Stimulated activated CD8-positive, alpha-beta memory T cell treated with anti-CD3 and anti-CD28 coated beads, Interleukin-4, amount 100 ng/mL, for 24 hours (primary cell): ENCODE results near the gene MOB2.
A peak's percentile ranks its signal among the peaks of the same experiment; 100 is the strongest.
"Not testable (repeated sequence)": the region's sequence is repeated elsewhere in the genome, so short reads cannot be mapped to it uniquely, and the experiment has no call there.

ENCODE experiments used
- DNase-seq: peaks from one replicate; pipeline ENCODE4 v3.0.0-alpha.2; 2020; ENCODE audit warnings: low read depth

Gene MOB2

DNA sequence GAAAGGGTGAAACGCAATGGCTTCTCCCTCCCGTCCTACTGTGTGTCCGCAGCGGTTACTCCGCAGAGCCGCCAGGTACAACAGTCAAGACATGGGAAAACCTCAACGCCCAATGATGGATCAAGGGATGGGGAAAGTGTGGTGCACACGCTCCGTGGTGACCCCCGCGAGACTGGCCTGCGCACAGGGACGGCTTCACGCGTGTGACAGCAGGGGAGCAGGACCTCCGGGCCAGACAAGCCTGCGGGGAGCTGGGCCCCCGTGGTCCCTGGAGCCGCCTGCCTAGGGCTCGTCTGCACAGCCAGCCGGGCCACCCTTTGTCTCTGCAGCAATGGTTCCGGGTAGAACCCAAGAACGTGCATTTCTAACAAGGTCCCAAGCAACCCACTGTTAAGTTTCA lies 31.7 kb upstream of the MOB2 start:
- DNase-seq, result no peak

DNA sequence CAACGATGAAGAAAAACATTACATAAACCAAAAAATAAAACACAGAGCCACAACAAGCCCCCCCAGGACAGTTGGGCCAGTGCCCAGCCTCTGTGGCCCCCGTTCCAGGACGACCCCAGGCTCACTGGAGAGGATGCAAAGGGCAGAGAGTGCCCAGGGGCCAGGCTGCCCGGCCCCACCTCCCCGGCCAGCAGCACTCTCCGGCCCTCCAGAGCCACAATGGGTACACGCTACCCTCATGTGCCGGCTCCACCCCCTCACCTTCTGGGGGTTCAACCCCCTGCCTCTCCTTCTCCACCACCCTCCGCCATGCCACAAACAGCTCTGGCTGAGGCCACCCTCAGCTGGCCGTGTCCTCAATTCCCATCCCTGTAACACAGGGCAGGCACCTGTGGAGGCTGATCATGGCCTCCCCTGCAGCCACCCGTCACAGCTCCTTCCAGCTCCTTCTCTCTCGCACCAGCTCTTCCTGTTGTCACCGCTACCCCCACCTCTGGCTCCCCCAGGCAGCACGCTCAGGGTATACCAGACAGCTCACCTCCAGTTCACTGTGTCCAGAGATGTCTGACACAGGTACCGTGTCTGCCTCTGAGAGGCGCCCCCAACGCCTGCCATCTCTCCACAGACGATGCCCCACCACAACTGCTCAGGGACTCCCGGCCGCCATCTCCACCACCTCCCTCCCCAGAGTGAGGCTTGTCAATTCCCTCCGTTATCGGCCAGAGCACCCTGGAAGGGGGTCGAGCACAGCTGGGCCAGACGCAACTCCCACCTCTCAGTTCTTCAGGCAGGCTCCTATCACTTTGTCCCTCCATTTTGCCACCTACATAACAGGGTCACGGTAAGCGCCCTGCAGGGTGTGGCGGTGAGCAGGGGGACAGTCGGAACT lies 30.8 kb upstream of the MOB2 start:
- no peak for DNase-seq

GRCh38 chr11:1516273-1517067 lies 29.9 kb upstream of the MOB2 start:
- no peak for DNase-seq

DNA sequence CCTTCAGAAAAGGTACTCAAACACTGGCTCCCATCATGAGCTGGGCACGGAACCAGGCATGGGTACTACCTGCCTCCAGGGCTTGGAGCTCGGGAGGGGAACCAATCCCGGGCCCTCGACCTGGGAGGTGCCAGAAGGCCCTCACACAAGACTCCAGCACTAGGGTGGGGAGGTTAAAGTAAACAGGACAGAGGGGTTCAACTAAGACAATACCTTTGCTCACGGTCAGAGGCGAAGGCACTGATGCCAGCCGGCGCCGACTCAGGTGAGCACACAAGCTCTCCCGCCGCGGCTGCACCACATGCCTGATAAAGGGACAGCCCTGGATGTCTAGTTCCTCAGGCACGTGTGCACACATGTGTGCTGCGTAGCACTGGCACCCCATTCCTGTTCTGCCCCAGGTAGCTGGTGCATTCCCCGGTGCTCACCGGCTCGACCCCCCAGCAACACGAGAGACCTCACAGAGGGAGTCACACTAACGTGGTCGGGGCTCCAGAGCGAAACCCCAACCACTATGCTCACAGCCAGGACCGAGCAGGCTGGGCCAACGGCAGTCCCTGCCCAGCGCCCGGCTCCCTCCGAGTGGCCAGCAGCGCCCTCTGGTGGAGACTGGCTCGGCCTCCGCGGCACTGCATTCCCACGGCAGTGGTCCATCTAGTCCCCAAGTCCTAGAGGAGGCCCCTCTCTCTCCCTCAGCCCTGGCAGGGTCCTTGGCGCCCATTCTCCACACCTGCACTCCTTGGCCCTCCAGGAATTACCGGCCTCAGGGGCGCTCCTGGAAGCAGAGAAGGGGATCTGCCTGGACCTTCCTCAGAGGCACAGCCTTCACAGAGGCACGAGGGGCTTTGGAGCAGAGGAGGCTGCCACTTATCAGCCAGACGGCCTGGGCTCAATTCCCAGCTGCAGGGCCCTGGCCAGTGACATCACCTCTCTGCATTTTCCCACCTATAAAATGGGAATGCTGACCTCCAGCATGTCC lies 28.8 kb upstream of the MOB2 start:
- DNase-seq, result peak; percentile 65

- DNase-seq, result no peak
Observed at GRCh38 chr11:1514336-1515061, 27.9 kb upstream of the MOB2 start.

GRCh38 chr11:1513326-1514296 lies 27.0 kb upstream of the MOB2 start:
- DNase-seq, result no peak

GRCh38 chr11:1512531-1513258 lies 26.1 kb upstream of the MOB2 start:
- not testable (repeated sequence) for DNase-seq

DNA sequence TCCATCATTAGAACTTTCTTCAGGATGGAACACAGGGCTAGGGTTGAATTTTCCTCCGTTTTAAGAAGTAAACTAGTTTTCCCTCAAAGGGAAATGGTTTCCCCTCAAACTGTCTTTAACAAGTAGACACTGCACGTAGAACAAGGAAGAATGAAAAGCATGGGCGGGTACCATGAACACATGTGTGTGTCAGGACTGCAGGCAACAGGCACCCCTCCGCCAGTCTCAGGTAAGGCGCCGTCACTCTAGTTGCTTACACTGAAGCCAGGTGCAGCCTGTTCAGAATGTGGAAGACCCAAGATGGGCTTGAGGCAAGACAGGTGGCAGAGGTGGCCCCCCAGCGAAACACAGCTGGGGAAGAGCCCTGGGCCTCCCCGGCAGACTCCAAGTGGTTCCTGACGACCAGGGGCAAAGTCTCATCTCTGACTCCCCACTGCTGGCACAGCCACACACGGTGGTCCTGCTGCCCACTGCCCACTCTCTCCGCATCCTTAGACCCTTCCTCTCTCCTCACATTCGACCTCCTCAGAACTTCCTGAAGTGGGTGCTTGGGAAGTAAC lies 25.4 kb upstream of the MOB2 start:
- no peak for DNase-seq

- no peak for DNase-seq
Observed at GRCh38 chr11:1510928-1511327, 24.3 kb upstream of the MOB2 start.

GRCh38 chr11:1510351-1510750 lies 23.8 kb upstream of the MOB2 start:
- not testable (repeated sequence) for DNase-seq

DNA sequence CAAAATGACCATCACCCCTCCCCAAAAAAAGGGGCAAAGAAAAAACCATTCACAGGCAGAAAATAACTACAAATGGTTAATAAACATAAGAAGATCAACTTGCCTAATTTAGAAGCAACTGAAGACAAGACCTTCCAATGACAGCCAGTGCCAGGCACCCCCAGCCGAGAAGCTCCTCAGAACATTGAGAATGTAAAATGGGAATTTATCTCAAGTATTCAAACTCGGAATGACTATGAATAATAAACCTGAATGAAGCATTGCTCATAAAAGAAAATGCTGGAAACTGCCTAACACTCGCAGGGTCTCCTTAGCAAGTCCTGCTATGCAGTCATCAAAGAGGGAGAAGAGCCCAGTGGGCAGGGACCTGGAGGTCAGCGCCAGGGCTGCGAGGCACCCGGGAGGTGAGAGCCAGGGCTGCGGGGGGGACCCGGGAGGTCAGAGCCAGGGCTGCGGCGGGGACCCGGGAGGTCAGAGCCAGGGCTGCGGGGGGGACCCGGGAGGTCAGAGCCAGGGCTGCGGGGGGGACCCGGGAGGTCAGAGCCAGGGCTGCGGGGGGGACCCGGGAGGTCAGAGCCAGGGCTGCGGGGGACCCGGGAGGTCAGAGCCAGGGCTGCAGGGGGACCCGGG lies 23.2 kb upstream of the MOB2 start:
- no peak for DNase-seq

DNA sequence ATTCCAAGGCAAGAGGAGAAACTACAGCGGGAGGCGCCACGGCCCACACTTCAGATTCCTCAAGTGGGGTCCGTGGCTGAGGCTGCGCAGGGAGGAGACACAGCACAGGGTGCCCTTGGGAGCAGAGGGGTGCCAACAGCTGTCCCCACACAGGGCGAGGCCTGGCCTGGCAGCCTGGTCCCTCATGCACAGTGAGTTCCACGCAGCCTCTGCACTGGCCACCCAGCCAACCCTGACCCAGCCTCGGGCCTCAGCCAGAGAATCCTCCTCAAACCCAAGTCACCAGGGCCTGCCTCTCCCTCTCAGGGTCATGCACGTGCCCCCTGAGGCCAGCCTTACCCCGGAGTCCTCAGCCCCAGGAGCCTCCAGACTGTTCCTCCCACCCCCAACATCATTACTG lies 22.4 kb upstream of the MOB2 start:
- no peak for DNase-seq

- DNase-seq, result no peak
Observed at GRCh38 chr11:1508491-1508891, 21.9 kb upstream of the MOB2 start.

DNA sequence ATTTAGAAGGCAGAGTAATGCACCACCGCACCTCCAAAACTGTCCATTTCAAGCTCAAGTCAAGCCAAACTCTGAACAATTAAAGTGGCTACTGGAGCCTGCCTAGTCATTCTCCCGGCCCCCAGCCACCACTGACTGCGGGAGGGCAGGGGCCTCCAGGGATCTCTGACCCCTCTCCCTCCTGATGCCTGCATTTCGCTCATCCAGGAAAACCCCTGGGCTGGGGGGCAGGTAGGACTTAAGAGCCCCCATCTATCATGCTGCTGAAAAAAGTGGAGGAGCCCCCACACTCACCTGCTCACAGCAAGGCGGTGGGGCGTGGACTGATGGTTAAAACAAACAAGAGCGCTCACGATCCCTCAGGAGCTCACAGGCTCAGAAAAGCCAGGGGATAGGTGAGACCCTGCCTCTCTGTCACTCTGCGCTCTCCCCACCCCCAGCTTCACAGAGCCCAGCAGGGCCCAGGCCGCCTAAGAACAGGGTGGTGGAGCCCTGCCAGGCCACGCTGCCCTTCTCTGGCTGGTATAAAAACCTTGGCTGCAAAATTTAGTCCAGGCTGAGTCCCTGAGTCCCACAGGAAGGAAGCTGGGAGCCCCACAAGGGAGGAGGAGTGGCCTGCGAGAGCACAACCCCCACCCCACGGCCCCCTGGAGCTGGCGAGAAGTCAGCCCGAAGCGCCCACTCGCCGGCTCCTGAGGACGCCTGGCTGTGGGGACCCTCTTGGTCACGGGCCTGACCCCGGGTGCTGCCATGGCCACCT lies 21.0 kb upstream of the MOB2 start:
- DNase-seq, result no peak

GRCh38 chr11:1506981-1507380 lies 20.4 kb upstream of the MOB2 start:
- no peak for DNase-seq

DNA sequence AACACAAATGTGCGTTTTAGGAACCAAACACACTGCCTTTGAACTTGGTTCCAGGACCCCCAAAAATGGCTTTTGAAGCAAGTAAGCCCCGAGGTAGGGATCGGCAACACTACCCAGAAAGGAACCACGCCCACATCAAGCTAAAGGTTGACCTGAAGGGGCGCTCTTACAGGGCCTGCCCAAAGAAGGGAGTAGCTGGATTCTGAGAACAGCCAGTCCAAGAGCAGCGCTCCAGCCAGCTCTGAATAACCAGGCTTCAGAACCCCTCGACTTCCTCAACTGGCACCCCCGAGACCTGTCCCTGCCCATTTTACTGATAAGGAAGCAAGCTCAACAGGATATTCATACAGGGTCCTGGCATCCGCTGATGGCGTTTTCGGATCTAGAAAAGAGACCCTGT lies 18.9 kb upstream of the MOB2 start:
- no peak for DNase-seq

DNA sequence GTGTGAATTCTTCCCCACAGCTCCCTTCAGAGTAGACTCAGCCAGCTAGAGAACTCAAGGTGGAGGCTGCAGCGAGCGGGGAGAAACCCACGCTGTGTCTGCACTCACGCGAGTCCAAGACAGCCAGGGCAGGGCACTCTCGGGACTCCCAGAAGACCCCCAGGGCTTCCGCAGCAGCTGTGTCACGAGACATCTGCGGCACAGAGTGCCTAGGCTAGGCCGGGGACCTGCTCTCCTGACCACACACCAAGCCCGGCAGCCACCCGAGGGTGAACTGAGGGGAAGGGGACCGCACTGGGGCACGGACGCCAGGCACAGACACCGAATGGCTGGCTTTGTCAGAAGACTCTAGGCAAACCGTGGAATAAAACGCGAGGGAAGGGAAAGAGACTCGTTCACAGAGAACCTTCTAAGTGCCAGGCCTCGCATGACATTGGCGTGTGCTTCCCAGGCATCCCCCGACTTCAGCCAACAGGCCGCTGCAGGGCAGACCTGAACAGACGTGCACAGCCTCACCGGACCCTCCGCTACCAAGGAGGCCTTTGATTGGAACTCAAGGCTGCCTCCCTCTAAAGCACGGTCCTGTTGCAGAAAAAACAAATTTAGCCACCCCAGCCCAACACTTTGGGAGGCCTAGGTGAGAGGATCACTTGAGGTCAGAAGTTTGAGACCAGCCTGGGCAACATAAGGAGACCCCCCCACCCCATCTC lies 18.2 kb upstream of the MOB2 start:
- DNase-seq, result no peak
